Mucosa of stomach (tissue), 1 donor: Measurements from ENCODE around the gene PAX5.
A peak's percentile ranks its signal among the peaks of the same experiment; 100 is the strongest.

Experiments
- H3K27me3 ChIP-seq: one replicate; pipeline ENCODE4 v1.7.0; 2013; ENCODE audit warnings: mild to moderate bottlenecking, low read length; ENCODE audit not compliant: control insufficient read depth, insufficient read depth
- H3K36me3 ChIP-seq: one replicate; pipeline ENCODE4 v1.7.0; 2013; ENCODE audit warnings: low read length; ENCODE audit not compliant: control insufficient read depth, insufficient read depth
- H3K4me1 ChIP-seq: one replicate; pipeline ENCODE4 v1.7.0; 2013; ENCODE audit warnings: mild to moderate bottlenecking, low read length; ENCODE audit not compliant: control insufficient read depth, insufficient read depth
- H3K4me3 ChIP-seq: one replicate; pipeline ENCODE4 v1.7.0; 2013; ENCODE audit warnings: low read length
- H3K9ac ChIP-seq: one replicate; pipeline ENCODE4 v1.7.0; 2013; ENCODE audit warnings: mild to moderate bottlenecking, low read length, moderate library complexity
- H3K9me3 ChIP-seq: one replicate; pipeline ENCODE4 v1.7.0; 2013; ENCODE audit warnings: mild to moderate bottlenecking, low read length, moderate library complexity; ENCODE audit not compliant: control insufficient read depth
- donor health status: Pancreatic carcinoma.

Gene PAX5

DNA sequence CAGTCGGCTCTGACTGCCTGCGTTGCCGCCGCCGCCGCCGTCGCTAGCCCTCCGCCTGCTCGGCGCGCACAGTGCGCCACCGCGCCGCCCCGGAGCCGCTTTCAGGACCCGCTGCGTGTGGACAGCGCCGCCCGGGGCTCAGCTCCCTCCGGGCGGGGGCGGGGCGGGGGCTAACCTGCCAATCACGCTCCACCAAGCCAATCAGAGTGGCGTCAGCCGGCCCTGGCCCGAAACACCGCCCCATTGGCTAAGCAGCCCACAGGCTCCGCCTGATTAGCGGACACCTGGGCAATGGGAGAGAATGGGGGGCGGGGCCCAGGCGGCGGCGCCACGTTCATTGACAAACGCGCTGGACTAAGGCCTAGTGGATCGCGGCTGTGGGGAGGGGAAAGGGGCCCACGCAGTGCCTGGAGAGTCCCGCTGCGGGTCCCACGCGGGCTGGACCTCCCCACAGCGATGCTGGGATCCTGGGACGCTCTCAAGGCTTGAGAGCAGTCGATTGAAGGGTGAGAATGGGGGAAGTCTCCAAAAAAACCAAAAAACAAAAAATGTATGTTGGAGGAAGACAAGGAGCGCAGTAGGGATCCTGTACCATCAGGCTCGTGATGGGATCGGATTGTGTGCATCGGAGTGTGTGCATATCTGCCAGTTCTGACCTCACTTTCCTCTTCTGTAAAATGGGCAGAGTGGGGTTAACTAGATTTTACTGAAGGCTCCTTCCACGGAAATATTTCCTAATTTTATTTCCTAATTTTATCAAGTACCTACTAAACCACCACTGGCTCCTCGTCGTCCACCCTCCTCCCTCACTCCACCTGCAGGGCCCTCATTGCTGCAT lies 6.3 kb downstream of the PAX5 start:
- no peaks in the 10 kb centered on the region for H3K36me3 ChIP-seq
- no peak overlapping the region for H3K9ac ChIP-seq
- peaks cover 99% of the 10 kb centered on the region for H3K27me3 ChIP-seq
- no peak overlapping the region for H3K4me3 ChIP-seq
- peaks cover 37% of the 10 kb centered on the region for H3K4me1 ChIP-seq
- H3K9me3 ChIP-seq, result no peaks in the 10 kb centered on the region

DNA sequence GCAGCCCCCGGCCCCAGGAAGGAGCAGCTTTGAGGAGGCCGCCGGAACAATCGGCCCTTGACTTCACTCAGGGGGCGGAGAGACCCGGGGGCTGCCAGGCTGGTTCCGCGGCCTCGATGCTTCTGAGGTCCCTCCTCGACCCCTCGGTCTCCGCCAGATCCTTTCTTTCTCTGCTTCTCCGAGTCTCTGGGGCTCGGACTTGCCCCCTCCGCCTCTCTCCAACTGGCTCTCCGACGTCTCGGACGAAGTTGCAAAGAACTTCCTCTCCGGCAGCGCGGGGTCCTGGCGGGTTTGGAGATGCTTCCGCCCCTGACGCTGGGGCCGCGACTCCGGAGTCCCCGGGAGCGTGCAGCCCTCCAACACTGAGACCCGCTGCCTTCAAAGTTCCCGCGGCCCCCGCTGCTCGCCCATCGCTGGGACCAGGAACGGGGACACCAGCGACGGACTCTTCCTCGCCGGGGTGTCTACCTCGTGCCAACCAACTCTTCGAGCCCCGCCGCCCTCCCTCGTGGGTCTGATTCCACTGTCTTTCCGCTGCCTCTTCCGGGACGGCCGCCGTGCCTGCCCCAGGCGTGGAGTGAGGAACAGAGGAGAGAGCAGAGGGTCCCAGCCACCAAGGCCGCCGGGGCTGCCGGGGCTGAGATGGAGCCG lies 7.0 kb downstream of the PAX5 start:
- peaks cover 99% of the 10 kb centered on the region for H3K27me3 ChIP-seq
- H3K36me3 ChIP-seq, result no peaks in the 10 kb centered on the region
- H3K9ac ChIP-seq, result no peak overlapping the region
- no peaks in the 10 kb centered on the region for H3K9me3 ChIP-seq
- H3K4me3 ChIP-seq, result no peak overlapping the region
- peaks cover 37% of the 10 kb centered on the region for H3K4me1 ChIP-seq

DNA sequence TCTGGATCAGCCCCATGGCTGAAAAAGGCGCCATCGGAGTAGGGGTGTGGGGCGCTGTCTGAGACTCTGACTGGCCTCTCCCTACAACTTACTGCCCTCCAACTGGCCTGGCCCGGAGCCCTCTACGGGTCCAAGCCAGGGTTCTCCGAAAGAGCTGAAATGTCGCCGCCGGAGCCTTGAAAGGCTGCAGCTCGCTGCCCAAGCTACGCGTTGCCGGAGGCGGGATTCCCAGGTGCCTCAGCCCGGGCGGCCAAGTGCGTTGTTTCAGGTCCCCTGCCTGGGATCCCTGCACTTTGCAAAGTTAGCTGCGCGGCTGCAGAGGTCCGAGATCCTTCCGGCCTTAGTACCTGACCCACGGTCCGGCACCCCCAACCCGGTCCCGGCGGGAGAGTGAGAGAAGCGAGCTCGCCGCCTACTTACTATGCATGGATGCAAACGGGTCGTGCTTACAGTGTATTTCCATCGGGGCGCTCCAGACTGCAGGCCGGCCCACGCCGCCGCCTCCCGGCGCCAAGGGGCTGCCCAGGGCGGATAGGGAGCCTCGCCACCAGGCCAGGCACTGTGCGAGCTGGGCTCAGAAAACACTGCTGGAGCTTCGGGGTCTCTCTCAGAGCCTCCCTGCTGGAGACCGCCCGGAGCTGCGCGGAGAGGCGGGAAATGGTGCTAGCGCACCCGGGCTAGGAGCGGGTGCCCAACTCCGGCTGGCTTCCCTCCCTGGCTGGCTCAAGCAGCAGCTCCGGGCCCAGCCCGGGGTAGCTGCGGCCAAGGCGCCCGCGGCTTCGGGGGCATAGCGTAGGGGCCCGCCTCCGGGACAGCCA lies 7.7 kb downstream of the PAX5 start:
- H3K4me1 ChIP-seq, result peaks cover 37% of the 10 kb centered on the region
- peaks cover 96% of the 10 kb centered on the region for H3K27me3 ChIP-seq
- H3K4me3 ChIP-seq, result no peak overlapping the region
- no peaks in the 10 kb centered on the region for H3K9me3 ChIP-seq
- no peaks in the 10 kb centered on the region for H3K36me3 ChIP-seq
- no peak overlapping the region for H3K9ac ChIP-seq

DNA sequence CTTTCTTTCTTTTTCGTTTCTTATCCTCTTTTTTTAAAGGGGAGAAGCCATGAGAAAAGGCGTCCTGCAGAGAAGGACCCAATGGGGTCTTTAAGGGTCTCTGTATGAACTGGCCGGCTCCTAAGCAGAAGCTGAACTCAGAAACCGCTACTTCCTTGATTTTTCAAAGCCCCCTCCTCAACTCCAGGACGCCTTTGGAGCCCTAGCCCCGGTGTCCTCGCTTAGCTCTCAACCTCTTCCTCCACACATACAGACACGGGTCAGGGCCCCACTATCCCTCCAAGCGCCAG lies 8.3 kb downstream of the PAX5 start:
- Histone ChIP-seq H3K9me3 (no peaks in the 10 kb centered on the region), H3K4me3 (peak overlapping the region; percentile 33), H3K36me3 (no peaks in the 10 kb centered on the region), H3K27me3 (peaks cover 91% of the 10 kb centered on the region), H3K9ac (no peak overlapping the region), H3K4me1 (peaks cover 37% of the 10 kb centered on the region)

DNA sequence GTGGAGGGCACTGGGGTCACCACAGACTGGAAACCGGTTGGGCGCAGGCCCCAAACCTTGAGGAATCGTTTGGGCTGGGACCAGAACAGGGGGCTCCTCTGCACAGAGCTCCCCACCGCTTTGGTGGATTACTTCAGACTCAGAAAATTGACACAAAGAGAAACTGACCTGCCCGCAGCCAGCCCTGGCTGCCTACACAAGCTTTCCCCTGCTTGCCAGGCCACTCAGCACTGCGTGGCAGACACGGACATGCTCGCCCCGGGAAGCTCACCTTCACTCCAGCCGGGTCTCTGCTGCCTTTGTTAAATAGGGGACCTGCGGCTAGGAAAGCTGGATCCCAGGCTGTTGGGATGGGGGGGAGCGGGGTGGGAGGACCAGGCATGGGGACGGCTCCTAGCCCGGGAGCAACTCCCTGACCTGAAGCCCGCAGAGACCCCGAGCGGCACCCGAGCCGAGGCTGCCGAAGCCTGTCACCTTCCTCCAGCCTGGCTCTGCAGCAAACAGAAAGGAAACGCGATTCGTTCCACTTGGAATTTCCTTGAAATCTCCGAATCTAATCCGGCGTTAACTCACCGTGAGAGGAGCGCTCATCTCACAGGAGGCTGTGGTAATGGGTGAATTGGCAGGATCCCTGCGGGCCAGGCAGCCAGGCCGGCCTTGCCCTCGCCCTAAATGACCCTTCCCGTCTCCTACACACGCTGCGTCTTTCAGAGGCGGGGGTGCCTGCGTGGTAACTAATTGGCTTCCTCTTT lies 8.8 kb downstream of the PAX5 start:
- Histone ChIP-seq H3K9me3 (no peaks in the 10 kb centered on the region), H3K4me1 (peaks cover 36% of the 10 kb centered on the region), H3K27me3 (peaks cover 91% of the 10 kb centered on the region), H3K36me3 (no peaks in the 10 kb centered on the region), H3K4me3 (peak overlapping the region; percentile 33), H3K9ac (no peak overlapping the region)

DNA sequence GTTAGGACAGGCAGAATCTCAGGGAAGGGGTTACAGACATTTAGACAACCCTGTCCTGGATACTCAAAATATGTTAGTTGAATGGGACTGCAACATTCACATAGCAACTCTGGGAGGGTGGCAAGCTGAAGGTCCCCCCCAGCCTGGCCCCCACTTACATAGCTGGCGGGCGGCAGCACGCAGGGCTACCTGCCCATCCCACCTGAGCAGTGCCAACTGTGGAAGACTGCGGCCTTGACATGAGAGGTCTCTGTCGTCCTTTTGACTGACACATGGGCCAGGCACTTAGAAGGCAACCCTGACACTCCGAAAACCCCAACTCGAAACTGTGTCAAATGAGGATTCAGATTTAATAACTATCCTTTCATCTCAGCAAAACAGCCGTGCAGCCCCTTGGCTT lies 16.5 kb downstream of the PAX5 start:
- no peaks in the 10 kb centered on the region for H3K9me3 ChIP-seq
- no peaks in the 10 kb centered on the region for H3K4me1 ChIP-seq
- H3K27me3 ChIP-seq, result peaks cover 34% of the 10 kb centered on the region
- H3K36me3 ChIP-seq, result no peaks in the 10 kb centered on the region
- no peak overlapping the region for H3K9ac ChIP-seq
- no peak overlapping the region for H3K4me3 ChIP-seq

DNA sequence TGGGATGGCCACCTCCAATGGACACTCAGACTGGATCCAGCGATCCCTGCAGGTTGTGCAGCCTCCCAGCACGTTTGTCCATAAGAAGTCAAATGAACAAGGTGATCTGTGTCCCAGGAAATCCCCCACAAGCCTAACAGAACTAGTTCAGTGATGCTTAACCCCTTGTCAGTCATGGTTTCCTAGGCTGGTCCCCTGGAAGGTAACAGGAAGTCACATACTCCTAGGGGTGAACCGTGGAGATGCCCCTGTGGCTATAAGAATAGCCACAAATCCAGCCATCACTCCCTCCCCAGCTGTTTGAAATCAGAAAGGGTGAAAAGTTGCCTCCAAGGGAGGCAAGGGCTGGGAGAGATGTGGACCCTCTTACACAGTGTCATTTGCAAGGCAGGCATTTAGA lies 22.5 kb downstream of the PAX5 start:
- Histone ChIP-seq H3K9me3 (no peaks in the 10 kb centered on the region), H3K27me3 (peaks cover 31% of the 10 kb centered on the region), H3K9ac (no peak overlapping the region), H3K36me3 (no peaks in the 10 kb centered on the region), H3K4me1 (no peaks in the 10 kb centered on the region), H3K4me3 (no peak overlapping the region)

DNA sequence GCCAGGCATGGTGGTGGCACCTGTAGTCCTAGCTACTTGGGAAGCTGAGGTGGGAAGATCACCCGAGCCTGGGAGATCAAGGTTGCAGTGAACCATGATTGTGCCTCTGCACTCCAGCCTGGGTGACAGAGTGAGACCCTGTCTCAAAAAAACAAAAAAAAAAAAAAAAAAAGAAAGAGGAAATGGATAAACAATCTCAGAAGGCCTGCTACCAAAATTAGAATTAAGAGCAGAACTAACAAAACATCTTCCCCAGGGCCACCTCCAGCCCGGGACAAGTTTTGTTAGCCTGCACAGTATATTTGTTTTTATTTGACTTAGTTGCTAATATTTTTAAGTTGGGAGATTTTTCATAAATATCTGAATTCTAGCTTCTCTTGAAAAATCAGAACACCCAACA lies 23.1 kb downstream of the PAX5 start:
- H3K4me1 ChIP-seq, result no peaks in the 10 kb centered on the region
- no peaks in the 10 kb centered on the region for H3K9me3 ChIP-seq
- H3K27me3 ChIP-seq, result peaks cover 32% of the 10 kb centered on the region
- H3K4me3 ChIP-seq, result no peak overlapping the region
- H3K9ac ChIP-seq, result no peak overlapping the region
- H3K36me3 ChIP-seq, result no peaks in the 10 kb centered on the region

DNA sequence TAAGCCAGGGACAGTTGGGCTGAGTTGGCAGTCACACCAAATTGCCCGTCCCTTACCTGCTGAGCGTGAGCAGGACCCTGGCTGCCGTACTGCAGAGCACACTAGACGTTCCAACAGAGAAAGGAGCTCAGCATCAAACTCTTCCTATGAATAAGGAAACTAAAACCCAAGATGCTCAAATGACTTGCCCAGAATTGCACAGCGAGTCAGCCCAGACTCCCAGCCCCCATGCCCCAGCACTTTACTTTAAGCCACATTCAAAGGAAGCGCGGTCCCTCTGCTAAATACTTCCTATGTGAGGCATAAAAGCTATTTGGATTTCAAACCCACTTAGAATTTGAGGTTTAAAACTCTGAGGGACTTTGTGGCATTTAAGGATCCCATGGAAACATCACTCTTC lies 23.9 kb downstream of the PAX5 start:
- Histone ChIP-seq H3K4me1 (no peaks in the 10 kb centered on the region), H3K9me3 (no peaks in the 10 kb centered on the region), H3K27me3 (peaks cover 39% of the 10 kb centered on the region), H3K4me3 (no peak overlapping the region), H3K36me3 (no peaks in the 10 kb centered on the region), H3K9ac (no peak overlapping the region)

DNA sequence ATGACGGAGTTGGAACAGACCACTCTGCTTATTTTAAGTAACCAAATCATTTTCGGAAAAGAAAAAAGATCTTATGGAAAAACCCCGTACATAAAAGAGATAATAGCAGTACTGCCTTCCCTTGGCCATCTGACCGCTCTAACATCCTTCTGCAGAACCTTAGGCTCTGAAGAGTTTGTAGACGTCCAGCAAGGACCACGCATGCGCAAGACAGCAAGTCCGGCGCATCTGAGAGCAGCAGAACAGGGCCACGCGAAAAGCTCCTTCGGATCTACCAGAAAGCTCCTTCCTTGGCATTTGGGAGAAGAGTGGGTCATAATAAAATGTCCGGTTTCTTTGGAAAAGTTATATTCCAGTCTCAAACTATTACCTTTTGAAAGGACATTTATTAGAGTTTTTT lies 26.8 kb downstream of the PAX5 start:
- Histone ChIP-seq H3K9me3 (no peaks in the 10 kb centered on the region), H3K36me3 (no peaks in the 10 kb centered on the region), H3K4me1 (no peaks in the 10 kb centered on the region), H3K9ac (no peak overlapping the region), H3K27me3 (peaks cover 48% of the 10 kb centered on the region), H3K4me3 (no peak overlapping the region)

DNA sequence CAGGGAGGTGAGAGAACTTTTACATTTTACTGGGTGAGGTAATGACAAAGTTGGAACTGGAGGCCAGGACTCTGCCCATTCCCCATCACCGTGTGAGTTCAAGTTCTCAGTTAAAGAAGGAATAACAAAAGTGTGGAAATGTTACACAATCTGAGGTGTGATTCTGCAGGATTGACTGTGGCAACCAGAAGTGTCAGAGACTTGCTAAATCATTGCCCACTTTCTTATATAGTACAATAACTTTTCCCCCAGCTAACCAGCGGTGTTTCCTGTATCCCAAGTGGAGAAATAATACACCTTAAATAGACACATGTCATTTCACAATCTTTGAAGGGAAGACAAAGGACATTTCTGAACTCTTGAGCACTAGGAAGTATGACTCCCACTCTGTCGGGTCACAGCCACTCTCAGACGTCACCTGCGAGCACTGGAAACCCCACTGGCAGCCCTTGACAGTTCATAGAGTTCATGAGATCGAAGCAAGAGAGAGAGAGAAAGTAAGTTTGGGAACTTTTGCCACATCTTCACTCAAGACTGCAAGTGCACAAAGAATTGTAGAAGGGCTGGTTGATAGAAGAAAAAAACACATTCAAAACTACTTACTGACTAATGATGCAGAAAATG lies 28.4 kb downstream of the PAX5 start:
- no peaks in the 10 kb centered on the region for H3K36me3 ChIP-seq
- no peaks in the 10 kb centered on the region for H3K4me1 ChIP-seq
- H3K9ac ChIP-seq, result no peak overlapping the region
- no peaks in the 10 kb centered on the region for H3K9me3 ChIP-seq
- peaks cover 64% of the 10 kb centered on the region for H3K27me3 ChIP-seq
- H3K4me3 ChIP-seq, result no peak overlapping the region
